Measurements from ENCODE around the gene POM121C.
"Not testable (repeated sequence)": the region's sequence is repeated elsewhere in the genome, so short reads cannot be mapped to it uniquely, and the experiment has no call there.

POM121C gene
- total RNA-seq, result 35.8 to 40.8 reads per million in 2 donors

- peak; percentile 54 to 94 (median 79) for DNase-seq
Measured at GRCh38 chr7:75485979-75486643, at the start of gene POM121C. POM121C (minus strand) TSS chr7:75486299; CDS start chr7:75441496, 44,803 bp downstream.

DNA sequence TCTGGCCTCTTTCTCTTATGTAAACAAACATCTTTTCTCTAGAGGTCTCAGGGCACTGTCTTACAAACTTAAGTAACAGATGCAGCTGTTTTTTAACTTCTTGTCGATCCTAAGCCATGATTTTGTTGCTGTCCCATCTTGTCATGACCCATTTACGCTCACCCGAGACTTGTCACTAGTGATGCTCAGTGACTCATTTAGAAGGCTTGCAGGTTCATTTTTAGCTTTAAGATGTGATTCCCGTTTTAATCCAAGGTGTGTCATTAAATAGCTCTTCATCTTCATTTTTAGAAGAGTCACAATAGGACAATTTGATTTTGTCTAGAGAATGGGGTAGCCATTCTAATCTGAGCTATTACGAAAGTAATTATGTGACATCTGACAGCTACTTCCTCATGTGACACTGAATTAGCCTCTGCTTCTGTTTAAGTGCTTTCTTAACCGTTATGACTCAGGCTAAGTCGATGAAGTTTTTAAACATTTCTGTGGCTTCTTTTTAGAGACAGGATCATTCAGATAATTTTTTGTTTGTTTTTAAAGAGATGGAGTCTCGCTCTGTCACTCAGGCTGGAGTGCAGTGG lies 48.7 kb upstream of the POM121C start:
- DNase-seq, result peak in 1 of 5 experiments; percentile 82

GRCh38 chr7:75533926-75534325 lies 47.8 kb upstream of the POM121C start:
- no peak for DNase-seq

- DNase-seq, result no peak
Measured at GRCh38 chr7:75532639-75533038, 46.5 kb upstream of the POM121C start.

DNA sequence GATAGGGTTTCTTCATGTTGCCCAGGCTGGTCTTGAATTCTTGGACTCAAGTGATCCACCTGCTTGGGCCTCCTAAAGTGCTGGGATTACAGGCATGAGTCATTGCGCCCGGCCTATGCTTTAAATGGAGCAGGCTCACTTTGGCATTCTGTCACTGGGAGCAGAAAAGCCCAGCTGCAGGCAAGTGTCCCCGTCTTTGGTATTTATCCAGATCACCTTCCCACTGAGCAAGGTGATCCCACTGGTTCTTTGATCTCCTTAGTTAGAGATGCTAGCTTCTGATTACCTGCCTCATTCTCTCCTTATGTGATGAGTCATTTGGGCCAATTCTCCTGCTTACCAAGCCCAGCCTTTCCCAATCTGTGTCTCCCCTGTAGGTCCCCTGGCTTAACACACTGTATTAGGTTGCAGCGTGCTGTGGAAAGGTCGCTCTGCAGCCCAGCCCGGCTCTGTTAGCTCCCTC lies 45.3 kb upstream of the POM121C start:
- no peak for DNase-seq

- peak in 1 of 5 experiments; percentile 19 for DNase-seq
Measured at GRCh38 chr7:75527224-75527722, 41.2 kb upstream of the POM121C start.

DNA sequence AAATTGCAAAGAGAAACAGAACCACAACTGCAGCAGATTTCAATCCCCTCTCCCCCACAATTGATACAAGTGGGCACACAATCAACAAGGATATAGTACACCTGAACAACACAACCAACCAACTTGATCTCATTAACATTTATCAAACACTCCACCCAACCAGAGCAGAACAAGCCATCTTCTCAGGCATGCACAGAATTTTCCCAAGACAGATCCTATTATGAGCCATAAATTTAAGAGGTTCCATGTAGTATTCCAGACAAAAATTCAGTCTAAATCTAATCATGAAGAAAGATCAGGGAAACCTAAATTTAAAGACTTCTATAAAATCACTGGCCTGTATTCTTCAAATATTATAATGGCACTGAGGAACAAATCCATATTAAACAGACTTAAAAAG lies 35.6 kb upstream of the POM121C start:
- DNase-seq, result not testable (repeated sequence)

DNA sequence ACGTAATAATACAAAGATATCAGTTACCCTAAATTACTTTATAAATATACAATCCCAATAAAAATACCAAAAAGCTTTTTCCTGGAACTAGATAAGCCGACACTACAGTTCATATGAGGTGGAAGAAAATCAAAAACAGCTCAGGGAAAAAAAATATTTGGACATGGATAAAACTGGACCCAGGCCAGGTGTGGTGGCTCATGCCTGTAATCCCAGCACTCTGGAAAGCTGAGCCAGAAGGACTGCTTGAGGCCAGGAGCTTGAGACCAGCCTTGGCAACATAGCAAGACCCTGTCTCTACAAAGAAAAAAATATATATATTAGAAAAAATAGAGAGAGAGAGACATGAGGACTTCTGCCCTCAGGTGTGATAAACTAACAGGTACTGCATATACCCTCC lies 32.7 kb upstream of the POM121C start:
- not testable (repeated sequence) for DNase-seq

DNA sequence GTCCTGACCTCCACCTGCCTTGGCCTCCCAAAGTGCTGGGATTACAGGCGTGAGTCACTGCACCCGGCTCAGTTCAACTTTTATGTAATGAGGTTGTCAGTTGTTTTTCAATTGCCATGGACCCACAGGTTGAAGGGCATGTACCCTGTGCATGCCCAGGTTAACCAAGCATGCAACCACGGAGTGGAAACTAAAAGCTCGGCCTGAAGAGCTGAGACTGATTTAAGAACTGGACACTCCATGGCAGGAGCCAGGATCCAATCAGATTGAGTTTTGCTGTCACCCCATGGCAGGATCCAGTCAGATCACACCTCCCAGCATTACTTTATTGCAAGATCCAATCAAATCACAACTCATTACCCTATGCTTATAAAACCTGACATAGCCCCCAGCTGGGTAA lies 22.9 kb upstream of the POM121C start:
- not testable (repeated sequence) for DNase-seq

GRCh38 chr7:75492020-75492419 lies 5.9 kb upstream of the POM121C start, which contains the start of gene SPDYE5:
SPDYE5 (plus strand) TSS chr7:75492320; CDS start chr7:75494048, 1,728 bp downstream.
- not testable (repeated sequence) for DNase-seq

DNA sequence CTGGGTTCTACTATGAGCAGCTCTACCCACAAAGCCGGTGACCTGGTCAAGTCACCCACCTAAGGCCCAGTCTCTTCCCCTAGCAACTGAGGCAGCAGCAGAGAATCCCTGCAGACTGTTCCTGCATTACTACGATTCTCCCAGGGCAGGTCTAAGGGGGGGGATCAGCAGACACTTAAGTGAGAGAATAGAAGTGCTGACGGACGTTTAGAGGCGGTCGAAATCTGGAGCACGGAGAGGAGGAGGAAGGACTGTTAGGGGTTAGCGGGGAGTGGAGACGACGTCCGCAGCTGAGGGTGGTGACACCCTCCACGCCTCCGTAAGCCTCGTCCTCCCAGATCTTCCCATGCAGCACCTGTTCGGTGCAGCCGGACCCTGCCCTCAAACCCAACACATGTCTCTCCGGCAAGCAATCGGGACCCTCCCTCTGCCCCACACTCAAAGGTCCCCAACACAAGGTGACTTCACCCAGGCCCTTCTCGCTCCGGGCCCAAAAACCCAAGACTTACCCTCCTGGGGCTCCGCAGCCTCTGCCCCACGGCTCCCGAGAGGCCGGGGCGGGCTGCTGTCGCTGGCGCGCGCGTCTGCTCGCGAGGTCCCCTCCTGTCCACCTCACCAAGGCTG lies 632 bp downstream of the POM121C start:
- not testable (repeated sequence) for DNase-seq

- not testable (repeated sequence) for DNase-seq
Measured at GRCh38 chr7:75480313-75480712, 5.8 kb downstream of the POM121C start.

- DNase-seq, result not testable (repeated sequence)
Measured at GRCh38 chr7:75477457-75477856, 8.6 kb downstream of the POM121C start.

GRCh38 chr7:75470166-75470565 lies 15.9 kb downstream of the POM121C start:
- DNase-seq, result not testable (repeated sequence)

DNA sequence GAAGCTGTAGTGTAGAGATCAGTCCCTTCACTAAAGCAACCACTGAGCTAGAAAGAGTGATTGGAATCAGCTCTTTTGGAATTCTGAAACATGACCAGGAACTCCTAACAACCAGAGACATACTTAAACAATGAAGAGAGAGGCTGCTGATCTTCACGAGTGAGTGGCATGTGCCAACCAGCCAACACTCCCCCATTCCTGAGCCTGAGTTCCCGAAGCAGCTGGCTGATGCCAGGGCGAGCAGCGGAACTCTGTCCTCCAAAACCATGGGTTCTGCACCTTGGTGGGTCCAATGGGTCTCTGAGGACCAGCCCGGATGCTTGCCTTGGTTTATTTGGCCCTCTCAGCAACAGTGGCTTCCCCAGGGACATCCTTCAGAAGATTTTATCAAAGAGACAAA lies 25.6 kb downstream of the POM121C start:
- DNase-seq, result not testable (repeated sequence)

DNA sequence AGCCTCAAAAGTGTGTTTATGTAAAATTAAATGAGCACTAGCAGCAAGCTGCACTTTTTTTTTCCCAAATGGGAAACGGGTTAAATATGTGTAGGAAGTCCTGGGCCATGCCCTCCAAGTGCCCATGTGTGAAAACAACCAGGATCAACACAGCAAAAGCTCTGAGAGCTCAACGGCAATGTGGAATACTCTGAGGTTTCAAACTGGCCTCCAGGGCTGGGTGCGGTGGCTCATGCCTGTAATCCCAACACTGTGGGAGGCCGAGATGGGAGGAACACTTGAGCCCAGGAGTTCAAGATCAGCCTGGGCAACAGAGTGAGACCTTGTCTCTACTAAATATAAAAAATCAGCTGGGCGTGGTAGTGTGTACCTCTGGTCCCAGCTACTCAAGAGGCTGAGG lies 28.1 kb downstream of the POM121C start:
- not testable (repeated sequence) for DNase-seq

DNA sequence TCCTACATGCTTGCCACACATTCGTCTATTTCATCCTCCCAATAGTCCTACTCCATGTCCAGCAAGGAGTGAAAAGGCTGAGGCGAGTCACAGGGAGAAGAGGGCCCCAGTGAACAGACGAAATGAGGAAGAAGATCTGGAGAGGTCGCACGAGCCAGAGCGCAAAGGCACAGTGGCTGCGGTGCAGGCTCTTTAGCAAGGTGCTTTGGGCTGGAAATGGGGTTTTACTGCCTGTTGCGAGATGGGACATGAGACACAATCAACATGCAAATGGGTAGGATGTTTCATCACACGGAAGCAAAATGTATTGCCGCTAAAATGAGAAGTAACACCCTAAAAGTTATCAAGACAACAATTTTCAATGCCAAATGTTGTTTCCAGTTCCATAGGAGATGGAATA lies 29.7 kb downstream of the POM121C start:
- not testable (repeated sequence) for DNase-seq

- not testable (repeated sequence) for DNase-seq
Measured at GRCh38 chr7:75452494-75452955, 33.6 kb downstream of the POM121C start.

DNA sequence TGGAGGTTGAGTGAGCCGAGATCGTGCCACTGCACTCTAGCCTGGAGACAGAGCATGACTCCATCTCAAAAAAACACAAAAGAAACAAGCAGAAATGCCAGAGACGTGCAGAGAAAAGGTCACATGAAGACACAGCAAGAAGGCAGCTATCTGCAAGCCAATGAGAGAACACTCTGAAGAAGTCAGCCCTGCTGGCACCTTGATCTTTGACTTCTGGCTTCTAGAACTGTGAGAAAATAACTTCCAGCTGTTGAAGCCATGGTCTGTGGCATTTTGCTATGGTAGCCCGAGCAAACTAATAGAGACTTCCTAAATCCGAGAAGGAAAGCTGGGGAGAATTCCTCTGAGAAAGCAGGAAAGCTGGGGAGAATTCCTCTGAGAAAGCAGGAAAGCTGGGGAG lies 36.2 kb downstream of the POM121C start:
- not testable (repeated sequence) for DNase-seq

DNA sequence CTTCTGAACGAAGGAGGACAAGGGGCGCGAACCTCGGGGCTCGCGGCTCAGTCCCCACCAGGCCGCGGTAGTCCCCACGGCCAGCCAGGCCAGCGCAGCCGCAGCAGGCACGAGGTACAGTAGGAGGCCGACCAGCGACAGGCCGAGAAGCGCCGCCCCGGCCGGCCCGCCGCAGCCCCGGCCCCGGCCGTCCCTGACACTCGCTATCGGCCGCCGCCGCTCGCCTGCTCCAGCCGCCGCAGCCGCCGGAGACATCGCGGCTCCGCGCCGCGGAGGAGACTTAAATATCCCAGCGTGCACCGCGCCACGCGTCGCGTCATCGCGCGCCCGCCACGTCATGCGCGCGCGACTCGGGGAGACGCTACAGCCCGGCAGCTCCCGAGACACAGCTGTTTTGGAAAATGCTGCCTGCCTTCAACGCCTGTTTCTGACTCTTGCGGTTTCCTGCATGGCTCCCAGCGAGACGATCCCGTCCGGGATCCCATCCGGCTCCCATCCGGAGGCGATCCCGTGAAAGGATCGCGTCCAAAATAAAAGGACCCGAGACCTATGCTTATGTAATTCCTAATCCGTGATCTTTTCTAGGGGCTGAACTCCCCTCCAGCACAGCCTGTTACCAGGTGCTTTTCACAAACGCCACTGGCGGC lies 43.5 kb downstream of the POM121C start:
- DNase-seq, result peak in 2 of 5 experiments; percentile 5 to 53

DNA sequence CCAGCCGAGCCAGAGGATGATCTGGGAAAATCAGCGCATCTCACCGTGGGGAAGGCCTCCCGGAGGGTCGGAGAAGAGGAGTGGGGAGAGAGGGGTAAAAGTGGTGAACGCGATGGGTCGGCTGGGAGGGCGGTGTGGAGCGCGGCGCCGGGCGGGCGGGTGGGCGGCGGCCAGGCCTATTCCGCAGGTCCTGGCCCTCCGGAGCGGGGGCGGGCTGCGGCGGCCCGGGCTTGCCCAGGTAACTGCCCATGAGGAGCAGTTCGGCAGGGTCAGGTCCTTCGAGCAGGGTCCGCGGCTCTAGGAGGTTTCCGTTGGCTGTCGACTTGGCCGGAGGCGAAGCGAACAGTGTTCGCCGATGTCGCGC lies 44.0 kb downstream of the POM121C start:
- not testable (repeated sequence) for DNase-seq

DNA sequence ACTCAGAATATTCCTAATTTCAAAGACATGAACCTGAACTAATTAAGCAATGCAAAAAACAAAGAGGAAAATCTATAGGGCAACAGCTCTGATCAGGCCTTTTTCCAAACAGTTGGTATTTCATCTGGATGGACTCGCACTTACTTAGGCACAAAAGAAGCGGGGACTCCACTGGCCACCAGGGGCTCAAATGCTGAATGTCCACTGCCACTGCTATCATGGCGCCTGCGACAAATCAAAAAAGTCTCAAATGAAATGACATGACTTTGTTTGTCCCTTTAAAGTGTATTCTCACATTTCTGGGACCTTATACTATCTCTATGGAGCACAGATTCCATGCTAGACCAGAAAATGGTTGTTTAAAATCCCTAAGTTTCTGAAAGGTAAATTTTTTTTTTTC lies 47.1 kb downstream of the POM121C start:
- DNase-seq, result not testable (repeated sequence)

DNA sequence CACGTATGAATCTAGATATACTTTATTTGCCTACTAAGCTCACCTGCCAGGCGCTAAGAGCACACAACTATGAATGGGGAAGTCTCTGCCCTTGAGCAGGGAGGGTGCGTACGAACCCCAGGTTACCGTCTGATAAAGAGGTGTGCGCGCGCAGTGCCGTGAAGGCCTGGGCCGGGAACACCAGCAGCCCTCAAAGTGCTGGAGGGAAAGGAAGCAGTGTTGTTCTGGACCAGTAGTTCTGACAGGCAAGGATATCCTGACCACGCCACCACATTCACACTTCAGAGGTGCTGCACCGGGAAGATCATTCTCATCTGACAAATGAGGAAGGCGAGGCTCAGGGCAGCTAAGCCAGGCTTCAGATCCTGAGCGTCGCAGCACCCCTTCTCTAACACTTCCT lies 62.6 kb downstream of the POM121C start:
- DNase-seq, result not testable (repeated sequence)
